ENCODE data around the gene BST2. TPM values are rescaled to one million over a fixed set of nuclear protein-coding genes. Genes with fewer than 3 reads are reported as not detected.

The BST2 gene
- total RNA-seq, 4 donors from 2014 or later: 25.3 to 59.7 (median 51.0) TPM

DNA sequence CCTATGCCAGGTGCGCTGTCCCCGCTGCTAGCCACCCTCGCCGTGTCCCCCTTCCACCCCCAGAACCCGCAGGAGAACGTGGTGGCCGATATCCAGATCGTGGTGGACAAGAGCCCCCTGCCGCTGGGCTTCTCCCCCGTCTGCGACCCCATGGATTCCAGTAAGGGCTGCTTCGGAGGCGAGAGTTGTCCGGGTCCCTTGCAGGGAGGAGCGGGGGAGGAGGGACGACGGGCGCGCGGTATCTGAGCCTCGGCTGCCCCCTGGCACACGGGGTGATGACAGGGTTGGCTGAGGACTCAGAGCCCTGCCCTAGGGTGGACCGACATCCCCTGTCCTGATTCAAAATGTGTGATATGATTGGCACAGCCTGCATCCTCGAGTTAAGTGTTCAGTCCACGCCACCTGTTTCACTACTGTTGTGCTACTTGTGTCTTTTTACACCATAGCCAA is 15.1 kb upstream of the BST2 start:
- no peak for DNase-seq (ENCODE audit: extremely low spot score)
- intact Hi-C loops (cut with DNase I): no loop called here
- peak overlapping the region; percentile 71 to 86 (median 80) for H3K27ac ChIP-seq (replicated peaks in 1 of 4)

GRCh38 chr19:17419621-17420474 is 14.4 kb upstream of the BST2 start, which contains the start of gene MVB12A:
Gene MVB12A, plus strand, starts transcription at chr19:17420047. Its CDS starts 89 bp downstream, at chr19:17420136.
- peaks cover 8 to 22% (median 20%) of the 10 kb centered on the region in 4 donors for H3K4me1 ChIP-seq
- TF ChIP-seq CTCF (IDR thresholded peaks at IDR 0.05) (no peak), EP300 (IDR thresholded peaks at IDR 0.05) (no peak), POLR2A (IDR thresholded peaks at IDR 0.05; ENCODE audit: low read depth) (no peak), POLR2AphosphoS5 (IDR thresholded peaks at IDR 0.05) (peak; percentile 69 to 96)
- WGBS: under 1% methylated on average over 28 of the region's 85 CpGs
- H3K4me3 ChIP-seq: peak within 1 kb of the TSS; percentile 68 to 89 (median 82)
- peaks cover 0 to 19% (median 0%) of the 10 kb centered on the region in 4 donors for H3K27me3 ChIP-seq
- peaks cover 0 to 19% (median 15%) of the 10 kb centered on the region in 4 donors for H3K36me3 ChIP-seq
- peak within 1 kb of the TSS; percentile 78 to 86 (median 80) for H3K27ac ChIP-seq (replicated peaks in 1 of 4)
- DNase-seq (ENCODE audit: extremely low spot score): peak; percentile 99
- intact Hi-C loops (cut with DNase I): no loop called here
- no peaks in the 10 kb centered on the region for H3K9me3 ChIP-seq

More for the DNA sequence above, 15.1 kb upstream of the BST2 start:
- WGBS: 9% methylated on average over 25 of the region's 25 CpGs
- TF ChIP-seq POLR2A (IDR thresholded peaks at IDR 0.05; ENCODE audit: low read depth) (no peak), POLR2AphosphoS5 (IDR thresholded peaks at IDR 0.05) (no peak), EP300 (IDR thresholded peaks at IDR 0.05) (no peak), CTCF (IDR thresholded peaks at IDR 0.05) (peak in 1 of 3 experiments; percentile 10)
- Histone ChIP-seq H3K4me1 (peaks cover 8 to 25% (median 23%) of the 10 kb centered on the region in 4 donors), H3K4me3 (peak overlapping the region; percentile 68 to 89 (median 82)), H3K36me3 (peaks cover 0 to 19% (median 15%) of the 10 kb centered on the region in 4 donors), H3K27me3 (peaks cover 0 to 16% (median 0%) of the 10 kb centered on the region in 4 donors), H3K9me3 (no peaks in the 10 kb centered on the region)

GRCh38 chr19:17419154-17419620 is 13.8 kb upstream of the BST2 start:
- DNase-seq (ENCODE audit: extremely low spot score): no peak
- WGBS: 33% methylated on average over 8 of the region's 8 CpGs
- Histone ChIP-seq H3K36me3 (peaks cover 0 to 18% (median 15%) of the 10 kb centered on the region in 4 donors), H3K27me3 (peaks cover 0 to 26% (median 0%) of the 10 kb centered on the region in 4 donors), H3K4me1 (peaks cover 8 to 18% (median 16%) of the 10 kb centered on the region in 4 donors), H3K4me3 (peak overlapping the region; percentile 68 to 89 (median 82)), H3K9me3 (no peaks in the 10 kb centered on the region), H3K27ac (replicated peaks in 1 of 4) (peak overlapping the region; percentile 78 to 86 (median 80))
- TF ChIP-seq POLR2A (IDR thresholded peaks at IDR 0.05; ENCODE audit: low read depth): no peak
- TF ChIP-seq CTCF (IDR thresholded peaks at IDR 0.05): no peak
- no peak for TF ChIP-seq EP300 (IDR thresholded peaks at IDR 0.05)
- no peak for TF ChIP-seq POLR2AphosphoS5 (IDR thresholded peaks at IDR 0.05)
- intact Hi-C loops (cut with DNase I): no loop called here

GRCh38 chr19:17418710-17419109 is 13.3 kb upstream of the BST2 start:
- Histone ChIP-seq H3K4me3 (peak overlapping the region in 1 of 4 donors; percentile 84), H3K4me1 (peaks cover 8 to 18% (median 16%) of the 10 kb centered on the region in 4 donors), H3K9me3 (no peaks in the 10 kb centered on the region), H3K27ac (replicated peaks in 1 of 4) (peak overlapping the region in 2 of 4 donors; percentile 78 to 81), H3K36me3 (peaks cover 0 to 15% (median 10%) of the 10 kb centered on the region in 4 donors), H3K27me3 (peaks cover 0 to 26% (median 0%) of the 10 kb centered on the region in 4 donors)
- intact Hi-C loops (cut with DNase I): no loop called here
- DNase-seq (ENCODE audit: extremely low spot score): no peak
- 47% methylated on average over 3 of the region's 3 CpGs for WGBS
- TF ChIP-seq POLR2A (IDR thresholded peaks at IDR 0.05; ENCODE audit: low read depth) (no peak), CTCF (IDR thresholded peaks at IDR 0.05) (no peak), POLR2AphosphoS5 (IDR thresholded peaks at IDR 0.05) (no peak), EP300 (IDR thresholded peaks at IDR 0.05) (no peak)
